ENCODE measurements around the gene TBC1D21. TPM values are rescaled to one million over a fixed set of nuclear protein-coding genes. Genes with fewer than 3 reads are reported as not detected.

TBC1D21 gene
- total RNA-seq, 1 donor from 2014 or later, result not detected

GRCh38 chr15:73872346-73872745 lies 1.0 kb upstream of the TBC1D21 start:
- no peak overlapping the region for H3K27ac Mint-ChIP-seq
- intact Hi-C loops (cut with micrococcal nuclease), result no loop called here
- no peaks in the 10 kb centered on the region for H3K4me1 Mint-ChIP-seq
- DNase-seq (no peak), ATAC-seq (ENCODE audit: low read depth) (no peak)
- no peak overlapping the region for H3K4me3 Mint-ChIP-seq
- ChIA-PET CTCF (no interaction called here), POLR2A (no interaction called here)
- TF ChIP-seq CTCF (IDR thresholded peaks at IDR 0.05), result no peak
- no peaks in the 10 kb centered on the region for H3K36me3 Mint-ChIP-seq (ENCODE audit: low read depth)
- peaks cover 43% of the 10 kb centered on the region for H3K27me3 Mint-ChIP-seq
- H3K9me3 Mint-ChIP-seq, result no peaks in the 10 kb centered on the region

GRCh38 chr15:73873889-73874511 lies 636 bp downstream of the TBC1D21 start:
- DNase-seq (no peak), ATAC-seq (ENCODE audit: low read depth) (no peak)
- no peak overlapping the region for H3K4me3 Mint-ChIP-seq
- intact Hi-C loops (cut with micrococcal nuclease), result loop anchor here (1.0 kb wide), 2 partner anchors 34 to 90 kb away; no protein-coding TSS in a partner anchor
- ChIA-PET CTCF (interaction anchor here (0.9 to 1.8 kb wide), 6 partner anchors 34 to 92 kb away, joined by 3 to 8 read pairs (median 4); no protein-coding TSS in a partner anchor), POLR2A (no interaction called here)
- no peak overlapping the region for H3K27ac Mint-ChIP-seq
- no peaks in the 10 kb centered on the region for H3K36me3 Mint-ChIP-seq (ENCODE audit: low read depth)
- peaks cover 35% of the 10 kb centered on the region for H3K27me3 Mint-ChIP-seq
- H3K4me1 Mint-ChIP-seq, result no peaks in the 10 kb centered on the region
- TF ChIP-seq CTCF (IDR thresholded peaks at IDR 0.05), result no peak
- H3K9me3 Mint-ChIP-seq, result no peaks in the 10 kb centered on the region

GRCh38 chr15:73879426-73879825 lies 6.1 kb downstream of the TBC1D21 start:
- Mint-ChIP-seq H3K9me3 (no peaks in the 10 kb centered on the region), H3K36me3 (ENCODE audit: low read depth) (no peaks in the 10 kb centered on the region), H3K4me1 (no peaks in the 10 kb centered on the region), H3K27me3 (peaks cover 25% of the 10 kb centered on the region), H3K27ac (no peak overlapping the region), H3K4me3 (no peak overlapping the region)
- no peak for TF ChIP-seq CTCF (IDR thresholded peaks at IDR 0.05)
- DNase-seq (no peak), ATAC-seq (ENCODE audit: low read depth) (no peak)
- intact Hi-C loops (cut with micrococcal nuclease), result no loop called here
- ChIA-PET POLR2A (no interaction called here), CTCF (no interaction called here)

GRCh38 chr15:73881579-73882320 lies 8.4 kb downstream of the TBC1D21 start:
- no peak overlapping the region for H3K27ac Mint-ChIP-seq
- no peak for TF ChIP-seq CTCF (IDR thresholded peaks at IDR 0.05)
- ATAC-seq (ENCODE audit: low read depth) (no peak), DNase-seq (no peak)
- H3K36me3 Mint-ChIP-seq (ENCODE audit: low read depth), result no peaks in the 10 kb centered on the region
- H3K4me1 Mint-ChIP-seq, result no peaks in the 10 kb centered on the region
- POLR2A ChIA-PET, result no interaction called here
- CTCF ChIA-PET, result no interaction called here
- intact Hi-C loops (cut with micrococcal nuclease), result no loop called here
- H3K4me3 Mint-ChIP-seq, result no peak overlapping the region
- H3K9me3 Mint-ChIP-seq, result no peaks in the 10 kb centered on the region
- H3K27me3 Mint-ChIP-seq, result peaks cover 20% of the 10 kb centered on the region

GRCh38 chr15:73882761-73883419 lies 9.5 kb downstream of the TBC1D21 start:
- no peaks in the 10 kb centered on the region for H3K9me3 Mint-ChIP-seq

More at GRCh38 chr15:73882761-73883419, 9.5 kb downstream of the TBC1D21 start:
- intact Hi-C loops (cut with micrococcal nuclease), result no loop called here
- Mint-ChIP-seq H3K27ac (no peak overlapping the region), H3K36me3 (ENCODE audit: low read depth) (no peaks in the 10 kb centered on the region), H3K4me1 (no peaks in the 10 kb centered on the region), H3K4me3 (no peak overlapping the region), H3K27me3 (peaks cover 22% of the 10 kb centered on the region)
- no peak for TF ChIP-seq CTCF (IDR thresholded peaks at IDR 0.05)
- ATAC-seq (ENCODE audit: low read depth) (no peak), DNase-seq (no peak)
- POLR2A ChIA-PET, result no interaction called here
- CTCF ChIA-PET, result no interaction called here
